ENCODE data around the gene RASGEF1C.
"Not testable (repeated sequence)": the region's sequence is repeated elsewhere in the genome, so short reads cannot be mapped to it uniquely, and the experiment has no call there.

GRCh38 chr5:180126156-180126555, 82.9 kb downstream of the RASGEF1C start:
- TF ChIP-seq POLR2AphosphoS5, CTCF (IDR thresholded peaks at IDR 0.05): not testable (repeated sequence)
